Activated T-helper 1 cell treated with anti-CD3 and anti-CD28 coated beads, Interleukin-2, amount 50 U/mL, for 16 hours (primary cell): ENCODE results near the gene SLCO2A1.

ENCODE experiments used
- DNase-seq, 2 donors: peaks; one replicate each; pipeline ENCODE4 v3.0.0-alpha.2; 2020; ENCODE audit warnings: low read depth in 1 of 2, low spot score in 1 of 2

The SLCO2A1 gene

DNA sequence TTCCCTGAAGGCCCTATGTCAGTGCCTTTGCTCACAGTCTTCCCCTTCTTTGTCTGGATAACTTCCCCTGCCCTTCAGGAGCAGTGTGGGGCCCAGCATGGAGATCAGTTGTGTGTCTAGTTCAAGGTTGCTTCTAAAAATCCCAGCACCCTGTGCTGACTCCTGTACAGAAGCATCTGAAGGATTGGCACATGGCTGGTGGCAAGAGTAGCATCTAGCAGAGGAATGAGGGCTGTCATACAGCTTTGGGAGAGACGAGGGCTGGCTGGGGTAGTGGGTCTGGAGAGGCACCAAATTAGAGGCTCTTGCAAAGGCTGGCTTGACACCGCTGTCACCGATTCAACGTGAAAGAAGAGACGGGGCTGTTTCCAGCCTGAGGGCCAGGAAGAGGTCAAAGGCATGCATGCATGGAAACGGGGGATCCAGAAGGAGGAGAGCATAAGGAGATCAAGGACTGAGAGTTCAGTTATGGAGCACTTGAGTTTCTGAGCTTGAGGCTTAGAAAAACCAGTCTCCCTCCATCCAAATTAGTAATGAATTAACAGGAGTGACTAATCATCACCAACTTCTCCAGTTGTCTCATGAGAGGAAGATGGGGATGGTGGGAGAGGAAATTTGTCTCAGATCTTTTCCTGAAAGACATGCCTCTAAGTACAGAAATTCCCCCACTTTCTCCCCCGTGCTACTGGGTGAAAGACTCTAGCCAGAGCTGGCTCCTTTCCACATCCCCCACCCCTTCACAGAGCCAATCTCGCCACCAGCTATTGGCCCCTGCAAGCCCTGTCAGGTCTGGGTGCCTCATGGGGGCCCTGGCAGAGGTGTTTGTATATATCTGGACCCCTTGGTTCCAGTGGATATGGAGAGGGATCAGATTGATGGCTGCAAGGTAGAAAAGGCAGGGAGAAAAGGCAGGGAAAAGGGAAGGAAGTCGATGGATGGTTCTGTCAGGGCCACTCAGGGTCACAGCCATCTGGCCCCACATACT lies 45.9 kb downstream of the SLCO2A1 start:
- DNase-seq = no peak

DNA sequence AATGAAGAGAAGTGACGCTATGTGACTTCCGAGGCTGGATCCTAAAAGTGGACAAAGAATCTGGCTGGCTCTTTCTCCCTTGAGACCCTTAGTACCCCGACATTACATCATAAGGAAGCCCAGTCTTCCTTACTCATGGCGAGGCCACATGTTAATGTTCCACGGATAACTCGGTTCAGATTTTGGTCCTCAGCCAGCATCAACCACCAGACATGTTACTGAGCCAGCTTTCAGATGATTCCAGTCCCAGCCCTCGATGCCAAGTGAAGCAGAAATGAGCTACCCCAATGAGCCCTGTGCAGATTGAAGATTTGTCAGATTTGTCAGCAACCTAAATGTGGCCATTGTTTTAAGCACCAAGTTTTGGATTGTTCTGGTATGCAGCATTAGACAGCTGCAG lies 46.6 kb downstream of the SLCO2A1 start:
- no peak for DNase-seq

GRCh38 chr3:133980550-133980949 lies 49.2 kb downstream of the SLCO2A1 start:
- no peak for DNase-seq

DNA sequence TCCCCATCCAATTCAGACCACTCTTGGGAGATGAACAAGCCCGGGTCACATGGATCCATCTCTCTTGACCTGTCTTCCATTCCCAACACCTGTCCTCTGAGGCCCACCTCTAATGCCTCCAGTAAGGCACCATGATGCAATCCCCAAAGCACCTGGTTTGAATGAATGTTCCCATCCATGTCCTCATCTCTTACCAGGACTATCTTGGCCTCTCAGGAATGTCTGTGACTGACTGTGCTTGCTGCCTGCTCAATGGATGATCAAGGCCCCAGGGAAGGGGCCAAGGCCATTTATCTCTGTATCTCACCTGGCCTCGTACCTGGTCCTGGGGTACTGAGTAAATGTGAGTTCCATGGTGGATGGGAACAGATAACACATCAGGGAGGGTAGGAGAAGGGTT lies 49.7 kb downstream of the SLCO2A1 start:
- DNase-seq = no peak

DNA sequence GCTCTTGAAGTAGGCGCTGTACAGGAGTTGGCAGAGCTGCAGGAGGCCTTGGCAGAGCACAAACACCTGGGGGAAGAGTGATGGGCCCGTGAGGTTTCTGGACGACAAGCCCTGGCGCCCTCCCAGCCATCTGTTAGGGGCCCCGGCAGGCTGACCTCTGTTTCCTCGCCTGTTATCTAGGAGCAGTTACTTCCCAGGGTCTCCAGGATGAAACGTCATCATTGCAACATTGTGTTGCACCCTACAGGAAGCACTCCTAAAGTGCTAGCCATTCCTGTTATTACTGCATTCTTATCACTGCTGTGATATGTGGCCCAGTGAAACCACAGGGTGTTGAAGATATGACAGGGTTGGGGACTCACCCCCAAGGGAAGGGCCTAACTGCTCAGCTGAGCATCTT lies 50.2 kb downstream of the SLCO2A1 start:
- DNase-seq = no peak

DNA sequence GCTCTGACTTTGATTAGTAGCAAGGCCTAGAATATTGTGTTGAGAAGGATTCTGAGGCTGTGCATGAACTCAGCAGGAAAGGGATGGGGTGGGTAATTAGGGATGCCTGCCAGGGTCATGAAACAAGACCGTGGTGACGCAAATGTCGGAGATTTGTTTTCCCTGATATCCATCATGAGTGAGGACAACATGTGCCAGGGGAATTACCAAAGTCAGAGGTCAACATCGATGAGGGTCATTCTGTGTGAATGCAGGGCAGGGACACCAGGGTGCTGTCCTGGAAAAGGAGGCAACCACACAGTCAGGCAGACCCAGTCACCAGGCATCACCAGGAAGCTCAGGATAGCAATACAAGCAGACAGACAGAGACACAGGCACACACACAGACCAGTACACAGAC lies 52.2 kb downstream of the SLCO2A1 start:
- no peak for DNase-seq

DNA sequence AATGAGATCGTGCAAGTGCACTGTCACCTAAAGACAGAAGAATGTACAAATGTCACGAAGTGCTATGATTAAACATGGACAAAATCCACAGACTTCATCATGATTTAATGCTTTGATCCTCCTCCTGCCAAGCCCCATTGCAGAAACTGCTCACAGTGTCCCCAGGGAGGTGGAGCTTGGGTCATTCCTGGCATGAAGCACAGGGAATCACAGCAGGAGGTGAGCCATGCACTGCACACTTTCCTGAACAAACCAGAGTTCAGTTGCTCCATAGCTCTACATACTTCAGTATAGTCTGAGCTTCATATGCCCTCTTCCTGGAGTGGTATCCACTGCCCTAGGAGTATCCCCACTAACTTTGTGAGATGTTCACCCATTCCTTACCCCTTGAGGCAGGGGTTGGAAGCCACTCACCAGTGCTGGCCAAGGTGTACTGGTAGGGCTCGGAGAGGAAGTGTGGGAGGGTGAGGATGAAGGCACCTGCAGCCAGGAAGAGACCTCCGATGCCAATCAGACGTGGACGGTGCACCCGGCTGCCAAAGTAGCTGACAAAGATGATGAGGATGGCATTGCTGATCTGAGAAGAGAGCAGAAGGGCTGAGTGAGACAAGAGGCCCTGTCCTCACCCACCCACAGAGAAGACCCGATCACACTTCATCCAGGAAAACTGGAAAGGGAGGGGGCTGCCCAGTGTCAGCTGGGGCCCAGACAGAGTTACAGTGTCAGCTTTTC lies 56.3 kb downstream of the SLCO2A1 start:
- no peak for DNase-seq

- no peak for DNase-seq
Measured at GRCh38 chr3:133972156-133972555, 57.6 kb downstream of the SLCO2A1 start.

GRCh38 chr3:133970916-133971315 lies 58.8 kb downstream of the SLCO2A1 start:
- no peak for DNase-seq

DNA sequence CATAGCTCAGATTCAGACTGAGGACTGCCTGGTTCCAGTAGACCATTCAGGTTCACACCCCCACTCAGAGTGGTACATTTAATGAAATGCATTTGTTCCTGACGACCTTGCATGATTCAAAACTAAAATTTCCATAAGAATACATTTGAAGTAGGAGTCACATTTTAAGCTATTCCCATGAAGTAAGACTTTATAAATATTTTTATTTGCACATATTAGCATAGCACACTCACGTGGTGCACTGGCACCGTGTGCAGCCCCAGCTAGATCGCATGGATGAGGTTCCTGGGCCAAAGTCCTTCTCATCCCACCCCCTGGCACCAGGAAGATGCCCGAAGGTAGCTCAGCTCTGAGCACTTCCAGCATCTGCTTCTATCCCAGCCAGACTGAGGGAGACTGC lies 59.4 kb downstream of the SLCO2A1 start:
- no peak for DNase-seq

DNA sequence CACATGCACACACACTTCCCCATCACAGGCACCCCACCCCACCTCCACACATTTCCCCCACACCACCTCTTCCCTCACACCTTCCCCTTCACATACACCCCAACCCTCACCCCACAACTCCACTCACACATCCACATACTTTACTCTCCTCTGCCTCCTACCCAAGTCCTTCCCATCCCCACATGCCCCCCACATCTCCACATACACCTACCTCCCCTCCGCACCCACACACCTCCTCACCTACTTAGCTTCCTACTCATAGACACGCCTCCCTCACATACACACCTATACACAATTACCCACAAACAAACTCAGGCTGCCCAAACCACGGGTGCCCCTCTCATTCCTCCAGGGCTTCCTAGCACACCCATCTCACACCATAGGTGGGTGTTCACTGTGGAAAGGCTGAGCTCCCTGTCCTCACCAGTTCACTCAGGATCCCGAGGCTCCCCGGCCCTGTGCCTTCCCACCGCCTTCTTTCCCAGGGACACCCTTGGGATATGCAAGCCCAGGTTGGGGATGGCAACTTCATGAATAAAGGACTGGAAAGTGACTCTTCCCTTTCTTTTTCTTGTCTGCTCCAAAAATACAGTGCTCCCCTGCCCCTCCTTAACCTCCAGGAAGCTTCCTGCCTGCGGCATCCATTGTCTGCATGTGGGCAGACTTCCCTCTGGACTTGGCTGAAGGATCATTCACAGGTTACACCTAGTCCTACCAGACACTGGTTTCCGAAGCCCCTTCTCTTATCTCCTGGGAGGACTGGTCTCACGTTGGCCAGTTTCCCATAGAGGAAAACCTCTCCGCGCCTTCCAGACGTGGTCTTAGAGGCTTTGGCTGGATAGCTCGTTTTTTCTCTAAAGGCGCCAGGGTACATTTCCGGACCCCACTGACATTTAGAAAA lies 61.5 kb downstream of the SLCO2A1 start:
- DNase-seq = no peak

- no peak for DNase-seq
Measured at GRCh38 chr3:133966954-133967353, 62.8 kb downstream of the SLCO2A1 start.

DNA sequence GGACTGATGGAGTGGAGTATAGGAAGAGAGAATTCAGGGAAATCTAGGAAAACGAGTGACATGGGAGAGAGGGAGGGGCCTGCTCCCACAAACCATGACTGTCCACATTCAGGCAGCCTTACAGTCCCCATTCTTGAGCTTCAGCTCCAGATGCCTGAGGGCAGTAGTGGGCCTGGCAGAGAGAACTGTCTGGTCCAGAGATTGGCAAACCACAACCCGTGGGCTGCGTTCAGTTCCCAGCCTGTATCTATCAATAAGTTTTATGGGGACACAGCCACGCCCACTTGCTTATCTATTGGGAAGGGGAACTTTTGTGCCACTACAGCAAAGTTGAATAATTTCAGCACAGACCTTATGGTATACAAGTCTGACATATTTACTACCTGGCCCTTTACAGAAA lies 63.8 kb downstream of the SLCO2A1 start:
- no peak for DNase-seq

GRCh38 chr3:133965013-133965570 lies 64.6 kb downstream of the SLCO2A1 start:
- DNase-seq = no peak

DNA sequence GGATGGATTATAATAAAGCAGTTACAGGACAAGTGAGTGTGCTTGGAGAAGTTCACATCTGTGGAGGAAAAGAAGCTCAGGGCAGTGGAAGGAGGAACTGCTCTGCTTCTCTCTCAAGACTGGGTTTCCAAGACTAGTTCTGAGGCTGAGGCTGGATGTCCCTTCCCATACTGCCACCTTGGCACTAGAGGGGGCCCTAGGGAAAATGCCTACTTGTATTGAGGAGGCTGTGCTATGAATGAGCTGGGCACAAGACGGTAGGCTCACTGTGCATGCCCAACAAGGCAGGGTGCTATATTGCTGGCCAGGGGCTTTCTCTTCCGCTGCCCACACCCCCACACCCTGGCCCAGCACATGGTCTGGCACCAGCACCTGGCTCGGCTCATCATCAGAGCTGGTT lies 65.2 kb downstream of the SLCO2A1 start:
- DNase-seq = no peak

GRCh38 chr3:133963657-133964396 lies 65.9 kb downstream of the SLCO2A1 start:
- DNase-seq = no peak

- DNase-seq = no peak
Measured at GRCh38 chr3:133962849-133963248, 66.9 kb downstream of the SLCO2A1 start.

DNA sequence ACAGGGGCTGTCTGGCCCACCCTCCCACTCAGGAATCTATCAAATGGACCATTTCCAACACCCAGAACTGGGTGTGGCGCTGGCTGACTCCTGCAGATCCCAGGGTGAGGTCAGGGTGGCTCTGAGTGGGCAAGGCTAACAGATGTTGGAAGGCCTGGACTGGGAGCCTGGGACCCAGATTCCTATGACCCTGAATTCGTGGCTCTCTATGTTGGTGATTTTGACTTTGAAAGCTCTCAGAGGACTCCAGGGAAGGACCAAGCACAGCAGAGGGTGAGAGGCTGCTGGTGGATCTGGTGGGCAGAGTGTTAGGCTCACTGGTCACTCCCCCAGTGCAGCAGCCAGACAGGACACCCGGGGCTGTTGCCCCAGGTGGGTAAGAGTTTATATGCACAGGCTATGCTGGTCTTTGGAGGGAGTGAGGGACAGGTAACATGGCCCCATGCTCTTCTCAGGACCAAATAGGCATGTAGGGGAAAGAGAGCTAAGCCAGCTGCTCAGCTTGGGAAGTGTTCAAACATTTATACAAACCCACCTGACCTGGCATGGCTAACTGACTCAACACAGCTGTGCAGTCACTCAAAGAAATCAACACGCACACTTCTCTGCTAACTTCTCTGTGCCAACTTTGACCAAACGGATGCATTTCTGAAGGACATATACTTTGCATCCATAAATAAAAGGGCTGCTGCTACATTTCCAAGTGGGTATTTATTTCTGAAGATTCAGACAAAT lies 71.5 kb downstream of the SLCO2A1 start:
- DNase-seq = no peak

- no peak for DNase-seq
Measured at GRCh38 chr3:133956982-133957381, 72.7 kb downstream of the SLCO2A1 start.

DNA sequence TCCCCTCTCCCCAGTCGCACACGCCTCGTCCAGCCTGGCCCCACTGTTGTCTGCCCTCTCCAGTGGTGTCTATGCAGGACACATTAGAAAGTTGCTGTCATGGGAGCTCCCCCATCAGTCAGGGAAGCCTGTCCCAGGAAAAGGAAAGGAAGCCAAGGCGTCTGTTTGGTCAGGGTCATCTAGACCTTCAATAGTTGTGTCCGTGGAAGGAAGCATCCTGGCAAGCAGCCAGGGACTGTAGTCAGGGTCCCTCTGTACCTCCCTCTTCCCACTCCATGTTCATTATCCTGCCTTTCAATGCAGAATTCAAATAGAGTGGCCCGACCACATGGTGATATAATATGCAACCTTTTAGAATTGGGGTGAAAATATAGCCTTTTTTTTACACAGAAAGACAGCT lies 73.4 kb downstream of the SLCO2A1 start:
- no peak for DNase-seq
